WERI-Rb-1 (cell line): ENCODE data around the gene DCAF7.

Source experiments
- DNase-seq: peaks from one replicate; pipeline ENCODE4 v3.0.0-alpha.2; 2020
- H3K27ac ChIP-seq: fragments of 250-450 bp; sonication (Bioruptor Pico); 2 replicates; pipeline ENCODE4 v1.5.1; 2020; ENCODE audit warnings: mild to moderate bottlenecking, moderate library complexity
- H3K27me3 ChIP-seq: fragments of 250-450 bp; sonication (Bioruptor Pico); 2 replicates; pipeline ENCODE4 v1.5.1; 2021; ENCODE audit warnings: mild to moderate bottlenecking, low read depth, moderate library complexity; ENCODE audit not compliant: insufficient read depth, severe bottlenecking
- H3K36me3 ChIP-seq: fragments of 250-450 bp; sonication (Bioruptor Pico); 2 replicates; pipeline ENCODE4 v1.5.1; 2020; ENCODE audit warnings: mild to moderate bottlenecking, moderate library complexity
- H3K4me3 ChIP-seq: 2 replicates; pipeline ENCODE4 v1.5.1; 2011; ENCODE audit warnings: low read depth, mild to moderate bottlenecking, control low read depth, low read length
- H3K9me3 ChIP-seq: fragments of 250-450 bp; sonication (Bioruptor Pico); 2 replicates; pipeline ENCODE4 v1.5.1; 2021; ENCODE audit warnings: mild to moderate bottlenecking, moderate library complexity; ENCODE audit not compliant: severe bottlenecking
- CTCF ChIP-seq: IDR thresholded peaks from 2 replicates; pipeline ENCODE4 v1.5.1; 2011; ENCODE audit warnings: low read depth, mild to moderate bottlenecking, control low read depth, inconsistent platforms, low read length

The DCAF7 gene

DNA sequence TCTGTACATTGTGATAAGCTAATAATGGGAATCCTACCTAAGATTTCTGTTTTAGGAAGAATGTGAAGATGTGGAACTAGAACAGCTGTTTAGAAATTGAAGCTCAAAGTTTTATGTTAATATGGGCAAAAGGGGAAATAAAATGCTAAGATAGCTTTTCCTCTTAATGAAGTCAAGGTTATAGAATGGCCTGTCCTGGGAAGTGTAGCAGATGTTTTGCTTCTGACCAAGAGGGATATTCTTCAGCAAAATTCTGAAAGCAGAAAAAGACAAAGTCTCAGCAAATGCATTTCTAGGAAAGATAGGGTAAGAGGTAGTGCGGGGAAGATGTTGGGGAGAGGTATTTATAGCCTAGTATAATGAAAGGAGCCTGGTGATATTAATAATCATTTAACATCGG is 85.0 kb downstream of the DCAF7 start:
- no peaks in the 10 kb centered on the region for H3K27me3 ChIP-seq
- H3K36me3 ChIP-seq = peaks cover 56% of the 10 kb centered on the region
- H3K27ac ChIP-seq = no peak overlapping the region
- DNase-seq = no peak
- no peaks in the 10 kb centered on the region for H3K9me3 ChIP-seq
- H3K4me3 ChIP-seq = no peak overlapping the region
- TF ChIP-seq CTCF = no peak

- H3K4me3 ChIP-seq = no peak overlapping the region
- no peaks in the 10 kb centered on the region for H3K27me3 ChIP-seq
- DNase-seq = no peak
- no peak overlapping the region for H3K27ac ChIP-seq
- peaks cover 56% of the 10 kb centered on the region for H3K36me3 ChIP-seq
- TF ChIP-seq CTCF = no peak
- H3K9me3 ChIP-seq = no peaks in the 10 kb centered on the region
These were observed 85.5 kb downstream of the DCAF7 start for GRCh38 chr17:63635787-63636186.

GRCh38 chr17:63639125-63639524 is 88.8 kb downstream of the DCAF7 start:
- no peak for TF ChIP-seq CTCF
- H3K4me3 ChIP-seq = no peak overlapping the region
- H3K27me3 ChIP-seq = no peaks in the 10 kb centered on the region
- DNase-seq = no peak
- no peaks in the 10 kb centered on the region for H3K9me3 ChIP-seq
- peaks cover 44% of the 10 kb centered on the region for H3K36me3 ChIP-seq
- no peak overlapping the region for H3K27ac ChIP-seq

GRCh38 chr17:63640038-63640437 is 89.8 kb downstream of the DCAF7 start:
- H3K36me3 ChIP-seq = peaks cover 39% of the 10 kb centered on the region
- H3K27me3 ChIP-seq = no peaks in the 10 kb centered on the region
- H3K9me3 ChIP-seq = no peaks in the 10 kb centered on the region
- no peak overlapping the region for H3K27ac ChIP-seq
- no peak overlapping the region for H3K4me3 ChIP-seq
- no peak for TF ChIP-seq CTCF
- DNase-seq = no peak

DNA sequence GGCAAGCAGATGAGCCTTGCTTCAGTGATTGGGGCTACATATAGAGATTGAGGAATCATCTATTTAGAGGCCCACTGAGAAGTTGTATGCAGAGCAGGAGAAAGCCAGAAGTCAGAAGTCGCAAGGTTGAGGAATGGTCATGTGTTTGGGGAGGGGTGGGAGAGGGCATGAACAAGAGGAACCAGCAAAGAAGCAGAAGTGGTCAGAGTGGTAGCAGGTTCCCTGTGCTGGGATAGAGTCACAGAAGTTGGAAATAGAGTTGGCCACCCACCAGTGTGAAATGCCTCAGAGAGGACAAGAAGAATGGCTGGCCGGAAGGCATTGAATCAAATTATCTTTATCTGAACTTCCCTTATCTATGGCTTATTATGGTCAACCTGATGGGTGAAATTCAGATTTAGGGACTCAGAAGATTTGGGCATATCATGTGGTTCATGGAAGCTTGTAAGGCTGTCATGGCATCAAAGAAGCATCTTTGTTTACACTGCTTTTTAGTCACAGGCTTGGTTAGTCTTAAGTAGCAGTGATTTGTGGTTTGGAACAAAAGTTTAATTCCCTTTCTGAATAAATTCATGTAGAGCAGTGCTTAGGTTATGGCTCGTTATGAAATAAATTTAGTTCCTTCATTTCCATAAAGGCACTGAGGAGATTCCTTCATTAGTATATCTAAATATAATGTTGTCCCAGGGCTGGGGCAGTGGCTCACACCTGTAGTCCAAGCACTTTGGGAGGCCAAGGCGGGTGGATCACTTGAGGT is 91.6 kb downstream of the DCAF7 start:
- peaks cover 37% of the 10 kb centered on the region for H3K36me3 ChIP-seq
- no peak for DNase-seq

More for the DNA sequence above, 91.6 kb downstream of the DCAF7 start:
- no peaks in the 10 kb centered on the region for H3K9me3 ChIP-seq
- H3K27me3 ChIP-seq = no peaks in the 10 kb centered on the region
- TF ChIP-seq CTCF = no peak
- no peak overlapping the region for H3K4me3 ChIP-seq
- no peak overlapping the region for H3K27ac ChIP-seq
